IPS-18c (cell line): ENCODE results near the gene DHRS7.

Experiments used
- H3K4me3 ChIP-seq: 2 replicates; pipeline ENCODE4 v1.7.0; 2013; ENCODE audit warnings: low read depth, mild to moderate bottlenecking, low read length, moderate library complexity; ENCODE audit not compliant: insufficient read depth
- H3K9me3 ChIP-seq: one replicate; pipeline ENCODE4 v1.6.1; 2013; ENCODE audit warnings: mild to moderate bottlenecking, low read length, moderate library complexity; ENCODE audit not compliant: control insufficient read depth, insufficient read depth

DHRS7 gene, protein sequence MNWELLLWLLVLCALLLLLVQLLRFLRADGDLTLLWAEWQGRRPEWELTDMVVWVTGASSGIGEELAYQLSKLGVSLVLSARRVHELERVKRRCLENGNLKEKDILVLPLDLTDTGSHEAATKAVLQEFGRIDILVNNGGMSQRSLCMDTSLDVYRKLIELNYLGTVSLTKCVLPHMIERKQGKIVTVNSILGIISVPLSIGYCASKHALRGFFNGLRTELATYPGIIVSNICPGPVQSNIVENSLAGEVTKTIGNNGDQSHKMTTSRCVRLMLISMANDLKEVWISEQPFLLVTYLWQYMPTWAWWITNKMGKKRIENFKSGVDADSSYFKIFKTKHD

DNA sequence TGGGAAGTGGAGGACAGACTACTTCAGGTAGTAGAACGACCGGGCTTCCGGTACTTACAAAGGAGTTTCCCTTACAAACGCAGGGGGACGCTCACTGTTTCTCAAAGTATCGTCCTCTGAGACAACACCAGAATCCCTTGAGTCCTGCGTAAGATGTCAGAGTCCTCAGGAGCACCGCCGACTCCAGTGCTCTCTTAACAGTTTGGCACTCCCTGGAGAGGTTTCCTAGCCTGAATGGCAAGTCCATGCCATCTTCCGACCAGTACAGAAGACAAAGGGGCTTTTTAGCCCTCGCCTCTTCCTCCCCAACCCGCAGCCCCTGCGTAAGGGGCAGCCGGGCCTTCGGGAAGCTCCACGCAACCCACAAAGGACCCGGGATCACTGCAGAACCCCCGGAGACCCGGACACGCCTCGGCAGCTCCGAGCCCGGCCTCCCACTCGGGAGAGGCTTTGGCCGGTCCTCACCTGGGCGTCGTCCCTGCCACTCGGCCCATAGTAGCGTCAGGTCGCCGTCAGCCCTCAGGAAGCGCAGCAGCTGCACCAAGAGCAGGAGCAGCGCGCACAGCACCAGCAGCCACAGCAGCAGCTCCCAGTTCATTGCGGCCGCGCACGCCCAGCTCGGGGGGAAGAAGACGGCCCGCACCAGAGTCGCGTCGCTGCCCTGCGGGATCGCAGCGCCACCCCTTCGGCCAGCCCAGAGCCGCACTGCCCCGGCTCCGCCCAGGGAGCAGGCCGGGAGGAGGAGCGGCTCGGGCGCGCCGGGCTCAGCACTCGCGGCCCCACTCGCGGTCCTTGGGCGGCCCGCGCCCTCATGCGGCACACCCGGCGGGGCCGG is at the start of gene DHRS7:
Gene DHRS7 (minus strand): TSS at position 687 of the 835 bp plus-strand sequence. CDS start 89 bp downstream, at position 598.
- Histone ChIP-seq H3K9me3 (no peaks in the 10 kb centered on the region), H3K4me3 (peak within 1 kb of the TSS; percentile 83)

DNA sequence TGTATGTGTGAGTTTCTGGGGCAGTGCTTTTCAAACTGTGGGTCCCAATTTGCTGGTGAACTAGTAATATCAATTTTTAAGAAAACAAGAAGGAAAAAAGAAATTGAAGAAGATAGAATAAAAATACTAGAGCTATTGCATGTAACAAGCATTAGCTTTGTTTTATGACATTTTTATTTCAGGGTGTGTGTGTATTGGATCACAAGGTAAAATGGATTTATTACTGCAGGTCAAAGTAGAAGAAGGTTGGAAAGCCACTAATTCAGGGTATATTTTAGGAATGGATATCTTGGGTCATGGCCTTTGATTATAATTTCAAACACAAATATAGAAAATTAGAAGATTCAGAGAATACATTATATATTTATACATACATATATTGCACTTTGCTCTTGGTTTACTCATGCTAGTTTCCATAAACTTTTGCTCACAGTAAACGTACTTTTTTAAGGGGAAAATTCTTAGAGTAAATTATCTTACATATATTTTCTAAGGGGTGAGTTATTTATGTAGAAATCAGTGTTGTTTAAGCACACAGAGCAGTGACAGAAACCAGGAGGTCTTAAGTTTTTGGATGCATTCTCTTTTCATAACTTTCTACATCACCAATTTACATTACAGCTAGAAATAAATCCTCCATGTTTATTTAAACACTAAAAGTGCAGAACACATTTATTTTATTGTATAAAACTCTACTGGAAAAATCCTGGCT is 49.4 kb upstream of the DHRS7 start:
- Histone ChIP-seq H3K9me3 (no peaks in the 10 kb centered on the region), H3K4me3 (no peak overlapping the region)

DNA sequence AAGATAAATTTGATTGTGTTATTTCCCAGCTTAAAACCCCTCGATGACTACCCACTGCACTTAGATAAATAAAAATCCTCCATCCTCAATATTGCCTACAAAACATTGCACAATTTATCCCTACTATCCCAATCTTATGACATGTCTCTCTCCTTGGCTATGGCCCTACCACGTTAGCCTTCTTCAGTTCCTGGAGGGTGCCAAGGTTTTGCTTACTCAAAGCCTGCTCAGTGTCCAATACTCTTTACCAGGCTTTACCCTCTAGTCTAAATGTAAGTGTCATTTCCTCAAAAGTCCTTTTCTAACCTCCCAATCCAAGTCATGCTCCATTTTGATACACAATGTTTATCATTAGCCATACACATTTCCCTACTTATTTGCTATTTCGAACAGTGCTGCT is 48.8 kb upstream of the DHRS7 start:
- Histone ChIP-seq H3K4me3 (no peak overlapping the region), H3K9me3 (no peaks in the 10 kb centered on the region)

DNA sequence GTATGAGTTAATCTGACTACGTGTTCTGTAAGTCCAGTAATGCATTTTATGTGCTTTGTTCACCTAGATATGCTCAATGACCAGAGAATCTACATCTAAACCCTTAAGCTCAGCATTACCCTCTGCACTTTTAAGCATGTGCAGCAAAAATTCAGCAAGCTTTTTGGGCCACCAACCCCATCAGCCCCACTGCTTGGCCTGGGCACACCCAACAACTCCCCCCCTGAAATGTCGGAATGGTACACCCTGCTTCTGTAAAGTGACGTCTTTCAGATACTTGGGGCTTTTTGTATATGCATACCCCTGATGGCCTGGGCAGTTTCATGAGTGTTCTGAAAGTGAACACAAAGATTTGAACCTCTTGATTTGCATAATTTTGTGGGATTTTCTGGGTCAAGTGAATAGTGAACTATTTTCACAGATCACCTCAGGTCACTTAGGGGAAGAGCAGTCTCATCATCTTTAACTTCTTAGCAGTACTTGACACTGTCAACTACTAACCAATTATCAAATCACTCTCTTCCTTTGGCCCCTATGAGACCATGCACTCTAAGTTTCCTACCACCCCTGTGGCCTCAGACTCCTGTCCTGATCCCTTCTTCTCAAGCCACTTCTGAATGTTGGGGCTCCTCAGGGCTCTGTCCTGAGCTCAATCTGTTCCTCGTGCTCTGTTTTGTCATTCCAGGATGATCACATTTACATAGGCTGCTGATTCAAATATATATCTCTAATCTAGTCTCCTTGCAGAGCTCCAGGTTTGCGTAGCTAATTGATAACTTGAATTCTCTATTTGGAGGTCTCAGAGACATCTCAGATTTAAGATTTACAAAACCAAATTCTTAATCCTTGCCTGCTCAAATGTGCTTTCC is 47.5 kb upstream of the DHRS7 start:
- Histone ChIP-seq H3K9me3 (no peaks in the 10 kb centered on the region), H3K4me3 (no peak overlapping the region)

DNA sequence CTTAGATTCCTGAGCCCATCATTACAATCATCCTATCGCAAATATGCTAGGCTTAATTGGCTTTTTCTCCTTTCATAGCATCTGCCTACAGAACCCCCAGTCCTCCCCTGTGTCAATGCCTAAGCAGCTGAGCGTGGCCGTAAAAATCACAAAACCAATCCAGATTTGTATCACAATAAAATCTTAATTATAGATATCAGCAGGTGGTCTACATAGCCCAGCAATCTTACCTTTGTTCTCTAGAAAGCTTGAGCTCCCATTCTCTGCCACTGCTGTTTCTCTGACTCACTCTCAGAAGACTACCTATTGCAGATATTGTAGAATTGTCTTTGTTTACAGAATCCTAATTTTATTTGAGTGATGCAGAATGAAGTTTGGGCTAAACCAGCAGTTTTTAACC is 46.0 kb upstream of the DHRS7 start:
- H3K9me3 ChIP-seq: no peaks in the 10 kb centered on the region
- H3K4me3 ChIP-seq: no peak overlapping the region

DNA sequence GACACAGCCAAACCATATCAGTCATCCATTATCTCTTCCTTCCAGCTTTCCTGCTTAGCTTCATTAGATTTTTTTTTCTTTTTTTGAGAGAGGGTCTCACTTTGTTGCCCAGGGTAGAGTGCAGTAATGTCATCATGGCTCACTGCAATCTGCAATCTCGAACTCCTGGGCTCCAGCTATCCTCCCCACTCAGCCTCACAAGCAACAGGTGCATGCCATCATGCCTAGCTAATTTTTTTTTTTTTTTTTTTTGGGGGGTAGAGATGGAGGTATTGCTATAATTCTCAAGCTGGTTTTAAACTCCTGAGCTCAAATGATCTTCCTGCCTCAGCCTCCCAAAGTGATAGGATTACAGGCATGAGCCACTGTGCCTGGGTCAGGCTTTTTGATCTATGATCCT is 45.5 kb upstream of the DHRS7 start:
- no peaks in the 10 kb centered on the region for H3K9me3 ChIP-seq
- no peak overlapping the region for H3K4me3 ChIP-seq

DNA sequence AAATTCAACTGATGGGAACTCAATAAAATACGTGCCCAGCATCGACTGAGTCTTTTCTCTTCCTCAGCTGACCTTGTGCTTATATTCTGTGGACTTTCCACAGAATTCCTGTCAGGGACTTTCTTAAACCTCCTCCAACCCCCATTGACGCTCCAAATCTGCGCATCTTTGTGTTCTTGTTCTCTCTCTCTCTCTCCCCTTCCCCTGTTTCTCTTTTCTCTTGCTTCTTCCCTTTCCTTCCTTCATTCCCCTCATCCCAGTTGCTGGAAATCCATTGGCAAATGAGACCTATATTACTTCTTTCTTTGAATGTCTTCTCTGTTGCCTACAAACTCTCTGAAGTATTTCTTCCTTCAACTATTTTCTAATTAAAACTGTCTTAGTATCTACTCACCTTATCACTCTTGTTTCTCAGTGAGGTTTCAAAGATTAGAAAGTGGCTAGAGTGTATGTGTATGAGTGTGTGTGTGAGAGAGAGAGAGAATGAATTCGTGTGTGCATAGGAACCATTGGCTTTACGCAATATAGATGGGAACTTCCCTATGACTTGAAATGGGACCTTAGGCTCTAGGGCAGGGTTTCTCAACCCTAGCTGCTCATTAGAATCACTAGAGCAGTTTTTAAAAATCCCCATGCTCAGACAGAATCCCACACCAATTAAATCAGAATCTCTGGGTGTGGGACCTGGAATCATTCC is 41.8 kb upstream of the DHRS7 start:
- Histone ChIP-seq H3K9me3 (no peaks in the 10 kb centered on the region), H3K4me3 (no peak overlapping the region)

DNA sequence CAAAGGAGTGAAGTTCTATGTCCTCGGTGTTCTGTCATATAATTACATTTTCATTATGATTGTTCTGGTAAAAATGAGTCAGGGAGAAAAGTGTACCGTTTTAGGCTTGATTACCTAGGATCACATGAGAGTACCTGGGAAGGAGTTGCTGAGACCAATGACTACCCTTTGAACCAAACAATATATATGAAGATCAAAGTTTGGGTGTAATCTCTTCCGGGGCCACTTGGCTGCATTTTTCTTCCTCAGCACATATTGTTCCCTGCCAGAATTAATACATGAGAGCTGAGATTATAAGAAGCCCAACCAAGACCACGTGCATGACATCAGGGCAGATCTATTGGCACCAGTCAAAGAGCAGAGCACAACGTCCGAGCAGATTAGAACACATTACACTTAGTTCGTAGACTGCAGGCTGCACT is 41.1 kb upstream of the DHRS7 start:
- Histone ChIP-seq H3K4me3 (no peak overlapping the region), H3K9me3 (no peaks in the 10 kb centered on the region)

DNA sequence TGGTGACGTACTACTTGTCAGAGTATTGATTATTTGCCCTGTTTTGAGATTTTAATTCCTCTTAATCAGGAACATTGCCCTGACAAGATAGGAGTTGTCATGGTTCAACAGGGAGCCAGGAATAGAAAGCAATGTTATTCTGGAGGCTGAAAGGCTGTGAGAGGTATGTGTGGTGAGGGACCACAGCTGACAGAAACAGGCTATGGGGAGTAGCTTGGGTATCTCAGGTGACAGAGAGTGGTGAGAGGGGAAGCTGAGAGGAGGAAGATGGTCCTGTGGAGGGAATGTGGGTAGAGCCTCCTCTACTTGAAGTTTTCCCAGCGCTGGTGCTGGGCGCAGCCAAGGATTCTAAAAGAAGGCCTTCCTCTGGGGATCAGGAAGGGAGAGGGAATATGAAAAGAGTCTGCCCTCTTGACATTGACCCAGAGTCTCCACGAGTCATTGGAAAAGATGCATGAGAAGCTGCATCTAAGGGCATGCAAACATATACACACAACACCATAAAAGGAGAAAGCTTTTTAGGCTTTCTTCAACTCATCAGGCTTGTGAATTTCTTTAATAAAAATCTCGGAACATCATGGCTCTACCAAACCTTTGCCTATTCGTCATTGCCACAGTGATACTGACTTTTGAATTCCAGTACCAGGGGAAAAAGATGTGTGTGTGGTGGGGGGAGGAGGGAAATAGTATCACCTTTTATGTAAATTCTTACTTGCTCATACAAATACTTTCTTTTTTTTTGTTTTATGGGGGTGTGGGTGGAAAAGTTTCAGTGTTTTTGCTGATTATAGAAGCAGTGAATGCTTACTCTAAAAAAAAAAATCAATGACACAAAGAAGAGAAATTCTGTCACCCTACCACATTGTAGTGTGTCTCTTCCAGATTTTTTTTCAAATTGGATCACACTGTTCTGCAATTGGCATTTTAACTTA is 39.9 kb upstream of the DHRS7 start:
- Histone ChIP-seq H3K4me3 (no peak overlapping the region), H3K9me3 (no peaks in the 10 kb centered on the region)

DNA sequence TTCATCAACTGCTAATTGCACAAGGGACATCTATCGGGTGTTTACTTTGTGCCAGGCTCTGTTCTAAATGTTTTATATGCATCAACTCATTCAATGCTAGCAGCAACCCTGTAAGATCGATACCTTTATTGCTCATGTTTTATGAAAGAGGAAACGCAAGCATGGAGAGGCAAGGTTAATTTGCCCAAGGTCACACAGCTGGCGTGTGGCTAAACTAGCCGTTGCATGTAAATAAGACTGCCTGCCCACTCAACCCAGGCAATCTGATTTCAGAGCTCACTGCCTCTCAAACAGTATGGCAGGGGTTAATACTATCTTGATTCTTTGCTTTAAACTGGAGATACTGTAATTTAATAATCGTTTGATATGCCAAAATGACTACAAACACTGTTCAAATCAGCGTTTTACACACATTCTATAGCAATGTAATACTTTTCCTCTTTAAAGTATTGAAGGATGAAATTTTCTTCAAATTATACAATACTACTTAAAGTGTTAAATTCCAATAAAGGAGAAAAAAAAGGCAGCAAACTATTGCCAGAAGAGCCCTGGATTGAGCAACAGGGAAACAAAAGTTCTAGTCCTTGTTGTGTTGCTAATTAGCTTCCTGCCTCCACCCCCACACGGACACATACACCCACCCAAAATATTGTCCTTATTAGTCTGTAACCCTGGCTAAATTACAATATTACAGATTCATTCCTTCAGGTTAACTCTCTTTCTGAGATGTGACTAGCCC is 39.1 kb upstream of the DHRS7 start:
- no peak overlapping the region for H3K4me3 ChIP-seq
- no peaks in the 10 kb centered on the region for H3K9me3 ChIP-seq

DNA sequence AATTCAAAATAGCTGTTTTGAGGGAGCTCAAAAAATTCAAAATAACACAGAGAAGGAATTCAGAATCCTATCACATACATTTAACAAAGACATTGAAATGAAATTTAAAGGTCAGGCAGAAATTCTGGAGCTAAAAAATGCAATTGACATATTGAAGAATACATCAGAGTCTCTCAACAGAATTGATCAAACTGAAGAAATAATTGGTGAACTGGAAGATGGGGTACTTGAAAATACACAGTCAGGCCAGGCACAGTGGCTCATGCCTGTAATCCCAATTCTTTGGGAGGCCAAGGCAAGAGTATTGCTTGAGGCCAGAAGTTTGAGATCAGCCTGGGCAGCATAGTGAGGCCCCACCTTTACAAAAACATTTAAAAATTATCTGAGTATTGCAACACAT is 34.1 kb upstream of the DHRS7 start:
- Histone ChIP-seq H3K4me3 (no peak overlapping the region), H3K9me3 (no peaks in the 10 kb centered on the region)

DNA sequence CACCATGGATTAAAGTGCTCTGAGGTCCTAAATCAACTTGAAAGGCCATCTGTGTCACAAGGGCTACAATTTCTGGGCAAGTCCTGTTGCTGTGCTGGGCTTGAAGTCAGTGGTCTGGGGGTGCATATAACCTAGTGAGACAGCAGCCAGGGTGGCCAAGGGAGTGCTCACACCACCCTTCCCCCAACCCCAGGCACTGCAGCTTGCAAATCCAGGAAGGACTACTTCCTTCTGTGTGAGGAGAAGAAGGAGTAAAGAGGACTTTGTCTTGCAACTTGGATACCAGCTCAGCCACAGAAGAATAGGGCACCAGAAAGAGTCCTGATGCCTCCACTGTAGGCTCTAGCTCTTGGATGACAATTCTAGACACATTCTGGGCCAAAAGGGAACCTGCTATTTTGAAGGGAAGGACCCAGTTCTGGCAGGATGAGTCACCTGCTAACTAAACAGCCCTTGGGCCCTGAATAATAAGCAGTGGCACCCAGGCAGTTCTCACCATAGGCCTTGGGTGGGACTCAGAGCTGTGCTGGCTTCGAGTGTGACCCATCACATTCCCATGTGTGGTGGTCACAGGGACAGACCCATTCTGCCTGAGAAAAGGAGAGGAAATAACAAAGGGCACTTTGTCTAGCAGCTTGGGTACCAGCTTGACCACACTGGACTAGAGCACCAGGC is 32.6 kb upstream of the DHRS7 start:
- no peak overlapping the region for H3K4me3 ChIP-seq

DNA sequence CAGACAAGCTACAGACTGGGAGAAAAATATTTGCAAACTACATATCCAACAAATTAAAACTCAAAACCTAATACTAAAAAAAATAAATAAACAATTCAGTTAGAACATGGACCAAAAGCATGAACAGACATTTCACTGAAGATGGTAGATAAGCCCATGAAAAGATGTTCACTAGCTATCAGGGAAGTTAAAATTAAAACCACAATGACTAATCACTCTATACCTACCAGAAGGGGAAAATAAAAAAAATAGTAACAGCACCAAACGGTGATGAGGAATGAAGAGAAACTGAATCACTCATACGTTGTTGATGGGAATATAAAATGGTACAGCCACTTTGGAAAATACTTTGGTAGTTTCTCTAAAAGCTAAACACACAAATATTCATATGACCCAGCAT is 31.1 kb upstream of the DHRS7 start:
- Histone ChIP-seq H3K9me3 (no peaks in the 10 kb centered on the region), H3K4me3 (no peak overlapping the region)

More for the DNA sequence above, 32.6 kb upstream of the DHRS7 start:
- H3K9me3 ChIP-seq: no peaks in the 10 kb centered on the region

DNA sequence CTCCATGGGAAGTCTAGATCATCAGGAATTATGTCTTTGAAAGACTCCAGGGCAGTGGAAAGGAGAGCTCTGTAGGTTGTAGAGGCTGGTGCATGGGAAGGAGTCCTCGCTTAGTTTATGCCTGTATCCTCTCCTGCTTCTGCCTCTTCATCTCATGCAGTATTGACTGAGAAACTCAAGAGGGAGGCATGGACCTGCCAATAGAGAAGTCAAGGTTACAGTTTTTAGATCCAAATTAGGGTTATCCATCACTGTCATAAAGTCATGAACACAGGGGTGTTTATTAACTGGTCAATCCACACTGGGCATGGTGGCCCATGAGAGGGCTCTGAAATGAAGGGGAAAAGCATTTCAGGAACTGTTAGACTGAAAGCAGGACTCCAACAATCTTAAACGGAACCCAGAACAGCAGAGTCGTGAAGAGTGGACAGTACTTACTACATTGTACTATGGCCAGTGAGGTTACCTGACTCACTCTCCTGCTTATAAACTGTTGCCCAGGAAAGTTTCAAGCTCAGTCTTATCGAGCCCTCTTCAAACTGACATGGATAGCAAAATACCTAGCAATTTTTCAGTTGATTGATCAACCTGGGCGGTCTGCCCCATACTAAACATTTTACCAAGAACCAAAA is 30.1 kb upstream of the DHRS7 start:
- Histone ChIP-seq H3K4me3 (no peak overlapping the region), H3K9me3 (no peaks in the 10 kb centered on the region)
